ENCODE results near the gene GGNBP2.

DNA sequence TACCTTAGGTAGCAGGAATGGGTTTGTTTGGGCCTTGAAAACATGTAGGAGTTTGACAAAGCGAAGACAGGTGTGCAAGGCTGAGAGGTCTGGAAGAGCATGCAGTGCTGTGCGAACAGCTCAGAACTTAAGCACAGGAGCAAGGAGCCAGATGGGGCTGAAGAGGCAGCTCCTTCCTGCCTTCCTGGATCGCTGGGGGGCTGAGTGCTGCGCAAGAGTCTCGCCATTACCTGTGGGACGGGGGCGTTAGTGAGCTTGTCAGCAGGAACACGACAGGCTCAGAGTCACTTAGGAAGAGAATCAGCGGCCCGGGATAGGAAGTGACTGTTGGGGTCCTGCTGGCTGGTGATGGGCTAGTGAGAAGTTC, 56.2 kb downstream of the GGNBP2 start:
- TF ChIP-seq EZH2 (IDR thresholded peaks at IDR 0.05; ENCODE audit: insufficient read depth, poor library complexity, severe bottlenecking) (no peak), EZH2phosphoT487 (IDR thresholded peaks at IDR 0.05; ENCODE audit: insufficient read depth, low read depth) (no peak)
